Choroid plexus epithelial cell (primary cell): ENCODE measurements around the gene LSS.

Experiments used
- DNase-seq: peaks from one replicate; pipeline ENCODE4 v3.0.0-alpha.2; 2010; ENCODE audit warnings: low read depth
- H3K4me3 ChIP-seq: 2 replicates; pipeline ENCODE4 v1.5.1; 2011; ENCODE audit warnings: low read depth, mild to moderate bottlenecking, control low read depth, low read length, moderate library complexity
- CTCF ChIP-seq: conservative IDR thresholded peaks from 2 replicates; pipeline ENCODE4 v1.5.1; 2011; ENCODE audit warnings: low read depth, mild to moderate bottlenecking, control low read depth, inconsistent platforms, low read length, moderate library complexity

Gene LSS

GRCh38 chr21:46161633-46162592 is 66.7 kb downstream of the LSS start:
- TF ChIP-seq CTCF, result no peak
- no peak overlapping the region for H3K4me3 ChIP-seq
- DNase-seq, result no peak

- DNase-seq, result no peak
- TF ChIP-seq CTCF, result no peak
- no peak overlapping the region for H3K4me3 ChIP-seq
Measured at GRCh38 chr21:46160907-46161632, 67.5 kb downstream of the LSS start.

- no peak for TF ChIP-seq CTCF
- no peak overlapping the region for H3K4me3 ChIP-seq
- DNase-seq, result no peak
Measured at GRCh38 chr21:46160657-46160906, 68.0 kb downstream of the LSS start.

DNA sequence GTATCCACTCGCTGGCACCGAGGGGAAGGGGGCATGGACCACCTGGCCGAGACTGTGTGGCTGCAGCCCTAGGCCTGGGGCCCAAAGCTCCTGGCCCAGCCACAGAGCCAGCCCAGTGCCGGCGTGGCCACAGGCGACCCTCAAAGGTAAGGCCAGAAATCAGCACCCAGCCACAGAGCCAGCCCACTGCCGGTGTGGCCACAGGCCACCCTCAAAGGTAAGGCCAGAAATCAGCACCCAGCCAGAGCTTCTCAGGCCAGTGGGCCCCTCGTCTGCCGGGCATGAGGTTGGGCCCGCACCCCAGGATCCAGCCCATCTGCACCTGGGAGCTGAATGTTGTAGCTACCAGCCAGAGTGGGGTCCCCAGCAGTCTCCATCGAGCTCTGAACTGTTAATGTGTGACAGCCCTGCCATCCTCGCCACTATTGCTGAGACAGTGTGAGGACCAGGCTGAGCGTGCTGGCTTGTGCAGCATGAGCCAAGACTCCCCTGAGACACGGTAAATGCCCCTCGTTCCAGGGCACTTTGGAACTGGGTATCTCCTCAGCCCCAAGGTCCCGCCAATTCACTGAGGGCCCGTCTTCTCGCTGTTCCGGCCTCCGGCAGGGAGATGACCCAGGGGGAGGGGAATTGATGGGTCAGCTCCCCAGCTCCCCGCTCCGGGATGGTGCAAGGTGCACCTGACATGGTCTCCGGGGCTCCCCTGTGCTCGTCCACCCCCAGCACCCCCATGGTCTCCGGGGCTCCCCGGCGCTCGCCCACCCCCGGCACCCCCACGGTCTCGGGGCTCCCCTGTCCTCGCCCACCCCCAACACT is 68.5 kb downstream of the LSS start:
- no peak overlapping the region for H3K4me3 ChIP-seq
- no peak for DNase-seq
- TF ChIP-seq CTCF, result no peak

- H3K4me3 ChIP-seq, result no peak overlapping the region
- DNase-seq, result no peak
- TF ChIP-seq CTCF, result no peak
Measured at GRCh38 chr21:46159390-46159789, 69.2 kb downstream of the LSS start.

GRCh38 chr21:46158666-46159300 is 69.8 kb downstream of the LSS start:
- DNase-seq, result no peak
- TF ChIP-seq CTCF, result no peak
- H3K4me3 ChIP-seq, result no peak overlapping the region
